Measurements from ENCODE around the gene SLC2A4.

- TF ChIP-seq CTCF (conservative IDR thresholded peaks at IDR 0.05) (no peak), EZH2 (IDR thresholded peaks at IDR 0.05; ENCODE audit: low read depth) (no peak)
Measured at GRCh38 chr17:7243453-7243729, 38.1 kb upstream of the SLC2A4 start.
